HepG2 (cell line): ENCODE measurements around the gene C1QTNF6. TPM values are rescaled to one million over a fixed set of nuclear protein-coding genes. Genes with fewer than 3 reads are reported as not detected.
A peak's percentile ranks its signal among the peaks of the same experiment; 100 is the strongest.

Source experiments
- NRL ChIP-seq: sonication (generic); formaldehyde crosslinking; IDR thresholded peaks from 2 replicates; pipeline ENCODE4 v1.5.0; 2020; ENCODE audit warnings: missing genetic modification reagents, mild to moderate bottlenecking, moderate library complexity, borderline replicate concordance
- POGK ChIP-seq: sonication (generic); formaldehyde crosslinking; conservative IDR thresholded peaks from 2 replicates; pipeline ENCODE4 v1.8.0; 2022; ENCODE audit warnings: mild to moderate bottlenecking, moderate library complexity, missing genetic modification reagents
- SAP130 ChIP-seq: IDR thresholded peaks from 2 replicates; pipeline ENCODE4 v1.6.1; 2016; ENCODE audit warnings: low read depth
- ZBTB43 ChIP-seq: sonication (generic); formaldehyde crosslinking; conservative IDR thresholded peaks from 2 replicates; pipeline ENCODE4 v1.4.0; 2020; ENCODE audit warnings: missing genetic modification reagents
- ZFY ChIP-seq: sonication (generic); formaldehyde crosslinking; IDR thresholded peaks from 2 replicates; pipeline ENCODE4 v1.4.0; 2020; ENCODE audit warnings: missing genetic modification reagents
- ZNF274 ChIP-seq: sonication (generic); formaldehyde crosslinking; IDR thresholded peaks from 2 replicates; pipeline ENCODE4 v1.5.1; 2020; ENCODE audit warnings: mild to moderate bottlenecking, missing genetic modification reagents
- ZNF280B ChIP-seq: sonication (generic); formaldehyde crosslinking; IDR thresholded peaks from 2 replicates; pipeline ENCODE4 v1.5.0; 2020; ENCODE audit warnings: missing genetic modification reagents, mild to moderate bottlenecking, borderline replicate concordance
- ZNF343 ChIP-seq: sonication (generic); formaldehyde crosslinking; IDR thresholded peaks from 2 replicates; pipeline ENCODE4 v1.4.0; 2020; ENCODE audit warnings: mild to moderate bottlenecking, missing genetic modification reagents
- ZNF687 ChIP-seq: sonication (generic); formaldehyde crosslinking; IDR thresholded peaks from 2 replicates; pipeline ENCODE4 v1.5.1; 2020; ENCODE audit warnings: mild to moderate bottlenecking, missing genetic modification reagents, moderate library complexity
- ZNF883 ChIP-seq: sonication (generic); formaldehyde crosslinking; IDR thresholded peaks from 2 replicates; pipeline ENCODE4 v1.5.1; 2020; ENCODE audit warnings: mild to moderate bottlenecking, missing genetic modification reagents; ENCODE audit errors: not compliant biosample characterization
- polyA plus RNA-seq, 8 experiments: library from polyadenylated mRNA; depleted of rRNA in 3 of 8; stranded (reverse) in 7 of 8; unstranded in 1 of 8; fragments of >200 nt; fragmentation: Illumina TruSeq in 4 of 8; extraction: Trizol in 4 of 8; gene quantifications; 2 replicates each; pipeline versions ENCODE4 v1.2.1 to v1.2.3, GENCODE V29; 2011 to 2016; ENCODE audit warnings: low read depth in 4 of 8, missing spikeins in 1 of 8, mixed read lengths in 1 of 8; ENCODE audit not compliant: insufficient read depth in 1 of 8
- total RNA-seq, 5 experiments: library from RNA; depleted of rRNA; stranded (reverse); fragments of >200 nt; fragmentation: Illumina TruSeq; extraction: Trizol; gene quantifications; 2 replicates each; pipeline ENCODE4 v1.2.3, GENCODE V29; 2016; ENCODE audit warnings: low read depth in 1 of 5

Gene C1QTNF6
- total and polyA plus RNA-seq, 2 of the 13 experiments (the other 11 are each of a cell fraction or from before 2014, with no cell fraction given), result 2.7 to 6.9 TPM

GRCh38 chr22:37165940-37166674, 21.9 kb downstream of the C1QTNF6 start (continued):
- TF ChIP-seq ZNF280B (CRISPR knock-in tag) (peak; percentile 35; the same call in 1 of the 2 replicates), ZBTB43 (no peak), NRL (CRISPR knock-in tag) (0 out of 2 replicates have a peak, but pooled peaks have one; percentile 23), ZNF883 (CRISPR knock-in tag) (peak; percentile 10), ZNF687 (CRISPR knock-in tag) (peak; percentile 62), ZNF343 (CRISPR knock-in tag) (0 out of 2 replicates have a peak, but pooled peaks have one; percentile 49), ZNF274 (CRISPR knock-in tag) (0 out of 2 replicates have a peak, but pooled peaks have one; percentile 38), ZFY (peak; percentile 14; the same call in 1 of the 2 replicates), POGK (CRISPR knock-in tag) (0 out of 2 replicates have a peak, but pooled peaks have one; percentile 23), SAP130 (CRISPR knock-in tag) (0 out of 2 replicates have a peak, but pooled peaks have one; percentile 21)
